PC-3 (cell line): ENCODE data around the gene CASZ1.

Experiments used
- CTCF ChIP-seq: fragments of 300-600 bp; sonication (generic); conservative IDR thresholded peaks from 2 replicates; pipeline ENCODE4 v1.5.1; 2017; ENCODE audit warnings: antibody characterized with exemption, low read depth, mild to moderate bottlenecking, low read length
- EZH2 ChIP-seq: fragments of 300-600 bp; sonication (generic); IDR thresholded peaks from one replicate; pipeline ENCODE4 v1.6.1; 2017; ENCODE audit warnings: antibody characterized with exemption, mild to moderate bottlenecking, low read length; ENCODE audit not compliant: unreplicated experiment
- EZH2phosphoT487 ChIP-seq: fragments of 300-600 bp; sonication (generic); IDR thresholded peaks from 2 replicates; pipeline ENCODE4 v1.6.1; 2018; ENCODE audit warnings: mild to moderate bottlenecking, antibody characterized with exemption, low read length, borderline replicate concordance

GRCh38 chr1:10756842-10757241 is 39.6 kb downstream of the CASZ1 start:
- TF ChIP-seq CTCF = no peak
- no peak for TF ChIP-seq EZH2
- TF ChIP-seq EZH2phosphoT487 = no peak
